CD4-positive, alpha-beta T cell treated with Interleukin-4 for 4 hours (primary cell): Measurements from ENCODE around the gene C11orf71.

Experiments used
- DNase-seq: peaks from one replicate; pipeline ENCODE4 v3.0.0-alpha.2; 2020

Gene C11orf71

GRCh38 chr11:114398303-114398920 is 1.9 kb downstream of the C11orf71 start:
- DNase-seq = no peak

DNA sequence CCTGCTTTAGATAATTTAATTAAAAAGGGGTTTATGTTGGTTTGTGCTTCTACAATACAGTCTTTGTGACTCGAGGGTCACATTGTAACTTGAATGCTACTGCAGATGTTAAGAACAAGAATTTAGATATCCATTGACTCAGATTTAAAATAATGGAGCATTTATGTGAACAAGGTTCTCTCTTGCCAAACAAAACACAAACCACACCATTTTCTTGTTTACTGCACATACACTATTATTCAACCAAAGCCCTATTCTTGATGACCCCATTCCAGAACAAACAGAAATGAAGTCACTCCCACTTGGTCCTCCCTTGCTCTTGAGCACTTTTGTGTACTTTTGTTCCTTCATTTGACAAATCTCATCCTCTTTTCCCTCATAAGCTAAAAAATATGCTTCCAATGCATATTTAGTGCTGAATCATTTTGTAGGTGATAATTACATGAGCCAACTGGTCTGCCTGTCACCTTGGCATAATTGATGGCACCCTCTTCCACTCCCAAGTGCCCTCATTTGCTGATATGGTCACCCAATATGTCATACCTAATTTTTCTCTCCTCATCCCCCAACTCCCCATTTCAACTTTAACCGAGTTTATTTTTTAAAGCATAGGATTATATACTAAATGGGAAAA is 2.8 kb downstream of the C11orf71 start:
- DNase-seq = no peak

- DNase-seq = no peak
Measured at GRCh38 chr11:114396916-114397315, 3.4 kb downstream of the C11orf71 start.

DNA sequence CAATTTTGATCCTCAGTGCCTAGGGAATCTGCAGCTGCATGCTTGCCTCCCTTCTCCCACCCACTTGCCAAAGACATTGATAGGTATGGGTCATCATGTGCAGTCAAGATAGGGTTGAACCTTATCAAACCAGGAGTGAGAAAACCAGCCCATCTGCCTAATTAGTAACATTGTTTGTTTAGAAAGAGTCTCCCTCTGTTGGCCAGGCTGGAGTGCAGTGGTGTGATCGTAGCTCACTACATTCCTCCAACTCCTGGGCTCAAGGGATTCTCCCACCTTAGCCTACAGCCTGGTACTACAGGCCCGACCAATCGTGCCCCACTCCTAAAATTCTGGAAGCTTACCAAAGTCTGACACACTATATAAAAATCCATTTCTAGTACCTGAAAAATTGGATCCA is 4.6 kb downstream of the C11orf71 start:
- no peak for DNase-seq

- DNase-seq = no peak
Measured at GRCh38 chr11:114392735-114393667, 7.3 kb downstream of the C11orf71 start.

DNA sequence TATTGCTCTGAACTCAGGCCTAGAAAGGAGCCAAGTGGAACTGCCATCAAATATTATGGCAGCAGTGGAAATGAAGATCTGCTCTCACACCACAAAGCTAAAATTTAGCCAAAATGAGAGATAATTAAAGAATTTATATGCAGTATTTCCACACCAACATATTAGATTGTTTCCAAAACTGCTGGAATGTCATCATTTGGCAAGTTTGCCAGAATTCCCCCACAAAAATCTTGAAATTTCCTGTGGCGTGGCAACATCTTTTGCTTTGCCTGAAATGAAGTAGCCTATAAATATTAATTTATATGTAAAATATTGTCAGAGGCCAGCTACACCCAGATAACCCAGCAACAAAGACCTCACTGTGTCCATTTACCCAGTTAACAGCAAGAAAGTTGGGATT is 13.8 kb downstream of the C11orf71 start:
- no peak for DNase-seq

DNA sequence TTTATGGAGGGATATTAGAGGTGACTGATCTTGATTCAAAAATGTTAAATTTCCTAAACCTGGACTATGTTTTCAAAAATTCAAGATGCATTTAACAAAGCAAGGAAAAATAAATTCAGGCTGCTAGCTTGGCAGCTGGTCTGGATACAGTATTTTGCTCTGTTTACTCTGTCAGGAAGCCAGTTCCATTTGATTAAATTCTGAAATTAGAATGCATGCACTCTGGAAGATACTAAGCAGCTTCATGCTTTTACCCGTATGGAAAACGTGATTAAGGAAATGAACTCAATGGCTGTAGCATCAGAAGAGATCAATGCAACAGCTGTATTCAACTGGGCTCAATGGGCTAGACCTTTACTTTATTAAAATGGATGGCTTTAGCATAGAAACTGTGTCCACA is 14.2 kb downstream of the C11orf71 start:
- DNase-seq = no peak

DNA sequence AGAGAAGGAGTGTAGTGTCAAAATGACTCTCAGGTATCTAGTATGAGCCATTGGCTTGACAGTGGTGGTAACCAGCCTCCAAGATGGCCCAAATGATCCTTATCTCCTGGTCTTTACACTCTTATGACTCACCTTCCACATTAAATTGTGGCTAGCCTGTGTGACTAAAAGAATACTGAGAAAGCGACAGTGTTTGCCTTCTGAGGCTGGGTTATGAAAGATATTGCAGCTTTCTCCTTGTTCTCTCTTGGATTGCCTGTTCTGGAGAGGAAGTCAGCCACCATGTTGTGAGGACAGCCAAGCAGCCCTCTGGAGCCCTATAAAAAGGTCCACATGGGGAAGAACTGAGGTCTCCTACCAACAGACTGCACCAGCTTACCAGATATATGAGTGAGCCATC is 15.8 kb downstream of the C11orf71 start:
- no peak for DNase-seq

- no peak for DNase-seq
Measured at GRCh38 chr11:114382509-114382908, 17.8 kb downstream of the C11orf71 start.

DNA sequence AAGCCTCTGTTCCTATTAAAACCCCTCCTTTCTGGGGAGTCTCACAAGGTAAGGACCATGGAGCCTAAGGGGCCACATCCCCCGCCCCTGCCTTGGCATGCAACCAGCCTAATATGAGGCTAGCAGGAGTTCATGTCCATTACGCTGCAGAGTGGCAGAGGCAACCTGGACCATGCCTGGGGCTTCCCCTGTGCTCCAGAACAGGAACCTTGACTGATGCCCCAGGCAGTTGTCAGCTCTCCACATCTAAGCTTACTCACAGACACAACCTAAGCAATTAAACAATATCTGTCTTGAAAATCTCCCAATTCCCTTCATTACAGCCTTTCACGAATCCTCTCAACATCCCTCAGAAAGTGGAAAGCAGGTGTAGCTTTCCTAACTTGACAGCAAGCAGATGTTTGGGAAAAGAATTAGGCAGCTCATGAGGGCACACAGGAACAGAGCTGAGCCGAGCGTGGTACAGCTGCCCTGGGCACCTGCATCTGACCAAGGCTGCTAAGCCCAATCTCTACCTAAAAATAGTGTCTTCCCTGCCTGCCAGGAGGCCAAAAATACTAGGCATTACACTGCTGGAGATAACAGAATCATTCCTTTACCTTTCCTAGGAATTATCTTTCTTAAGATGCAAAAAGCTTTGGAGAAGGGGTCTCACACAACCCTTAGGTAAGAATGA is 20.8 kb downstream of the C11orf71 start:
- DNase-seq = no peak

GRCh38 chr11:114377612-114378267 is 22.6 kb downstream of the C11orf71 start:
- no peak for DNase-seq

DNA sequence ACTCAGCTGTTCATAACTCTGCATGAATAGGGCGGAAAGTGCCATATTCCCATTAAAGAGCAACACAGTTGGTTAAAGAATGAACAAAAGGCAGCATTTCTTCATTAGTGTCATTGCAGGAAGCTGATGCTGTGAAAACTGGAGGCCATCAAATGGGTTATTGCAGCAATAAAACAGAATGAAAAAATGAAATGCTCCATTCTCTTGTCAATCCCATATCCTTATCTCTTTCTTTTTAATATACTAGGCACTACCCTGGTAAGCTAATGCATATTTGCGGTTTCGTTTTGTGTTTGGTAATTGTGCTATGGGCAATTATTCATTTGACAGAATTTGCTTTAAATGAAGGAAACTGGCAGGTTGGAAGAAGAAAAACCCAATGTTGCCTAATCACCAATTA is 25.3 kb downstream of the C11orf71 start:
- DNase-seq = no peak

DNA sequence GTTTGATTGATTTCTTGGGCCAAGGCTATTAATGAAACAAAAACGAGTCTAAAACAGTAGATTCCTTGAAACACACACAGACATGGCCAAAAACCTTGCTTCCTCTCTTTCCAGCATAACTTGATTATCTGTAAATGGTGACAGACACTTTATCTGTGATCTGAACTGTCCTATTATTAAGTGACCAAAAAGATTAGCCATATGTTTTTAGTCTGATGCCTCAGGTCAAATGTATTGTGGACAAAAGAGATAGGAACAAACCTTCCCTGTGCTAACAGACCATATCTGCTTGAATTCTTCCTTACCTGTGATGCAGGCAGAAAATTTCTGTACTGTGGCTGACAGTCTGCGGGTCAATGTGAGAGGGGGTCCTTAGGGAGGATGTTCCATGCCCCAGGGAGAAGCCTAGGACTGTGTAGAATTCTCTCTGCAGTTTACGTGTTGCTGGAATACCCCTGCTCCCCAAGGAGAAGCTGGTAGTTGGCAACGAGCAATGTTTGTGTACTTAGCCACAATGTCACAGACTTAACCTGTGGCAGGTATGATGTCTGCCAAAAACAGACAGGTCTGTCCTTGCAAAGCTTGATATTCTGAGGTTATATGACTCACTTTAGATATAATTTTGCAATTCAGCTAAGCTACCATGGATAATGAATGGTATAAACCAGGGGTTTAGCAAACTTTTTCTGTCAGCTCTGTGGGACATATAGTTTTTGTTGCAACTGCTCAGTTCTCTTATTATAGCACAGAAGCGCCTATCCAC is 31.2 kb downstream of the C11orf71 start:
- DNase-seq = no peak

DNA sequence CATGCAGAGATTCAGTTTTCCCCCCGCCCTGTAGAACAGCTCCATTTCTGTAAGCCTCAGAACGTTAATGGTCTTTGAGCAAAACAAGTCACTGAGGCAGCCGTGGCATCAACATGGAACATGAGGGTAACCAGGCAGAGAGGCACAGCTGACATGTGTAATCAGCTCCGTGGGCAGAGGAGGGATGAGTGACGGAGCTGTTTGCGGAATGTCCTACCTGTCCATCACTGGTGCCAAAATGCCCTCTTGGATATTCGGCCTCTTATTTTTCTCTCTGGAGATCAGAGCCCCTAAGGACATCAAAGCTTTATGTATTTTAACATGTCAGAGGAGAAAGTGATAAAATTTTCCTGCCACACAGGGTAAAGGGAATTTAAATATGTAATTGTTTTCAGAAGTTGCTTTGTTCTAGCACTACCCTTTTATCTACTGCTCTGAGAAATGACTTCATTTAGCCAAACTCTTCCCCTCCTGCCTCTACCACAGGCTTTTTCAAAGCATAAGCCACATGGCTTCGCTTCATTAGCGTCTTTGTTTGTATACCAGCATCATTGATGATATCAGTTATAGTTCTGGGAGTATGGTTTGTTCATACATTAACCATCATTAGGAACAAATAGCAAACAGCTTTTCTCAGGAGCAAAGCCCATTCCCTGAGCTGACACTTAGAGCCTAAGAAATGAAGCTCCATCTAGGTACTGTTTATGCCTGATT is 32.9 kb downstream of the C11orf71 start:
- DNase-seq = no peak

- DNase-seq = no peak
Measured at GRCh38 chr11:114366331-114367243, 33.7 kb downstream of the C11orf71 start.

- no peak for DNase-seq
Measured at GRCh38 chr11:114362958-114363357, 37.4 kb downstream of the C11orf71 start.

DNA sequence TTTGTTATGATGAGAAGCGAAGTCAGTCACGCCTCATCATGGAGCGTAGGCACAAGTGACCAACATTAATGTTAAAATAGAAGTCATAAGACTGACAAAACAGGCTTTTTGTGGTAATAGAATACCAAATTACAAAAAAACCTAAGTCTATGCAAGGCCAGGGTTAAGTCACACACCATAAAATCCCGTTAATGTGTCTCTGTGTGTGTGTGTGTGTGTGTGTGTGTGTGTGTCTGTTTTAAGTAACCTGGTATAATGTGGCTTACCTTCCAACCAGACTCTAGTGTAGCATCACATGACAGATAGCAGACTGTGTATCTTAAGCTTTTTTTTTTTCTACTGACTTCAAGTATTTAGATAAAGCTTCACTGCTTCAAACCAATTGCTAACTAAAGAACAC is 38.0 kb downstream of the C11orf71 start:
- no peak for DNase-seq

DNA sequence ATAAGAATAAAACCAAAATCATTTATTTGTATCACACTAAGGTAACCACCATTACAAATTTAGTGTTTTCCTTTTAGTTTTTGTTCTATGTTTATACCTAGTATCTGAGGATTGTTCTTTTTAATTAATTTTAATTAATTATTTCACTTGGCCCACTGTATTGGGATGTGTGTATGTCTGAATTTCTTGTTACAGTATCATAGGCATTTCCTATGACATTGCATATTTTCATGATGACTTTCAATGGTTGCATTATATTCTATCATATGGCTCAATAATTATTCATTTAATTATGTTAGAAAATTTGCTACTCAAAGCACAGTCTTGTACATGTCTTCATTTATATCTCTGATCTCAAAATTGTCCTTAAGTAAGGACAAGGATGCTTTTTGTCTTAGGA is 41.0 kb downstream of the C11orf71 start:
- no peak for DNase-seq

DNA sequence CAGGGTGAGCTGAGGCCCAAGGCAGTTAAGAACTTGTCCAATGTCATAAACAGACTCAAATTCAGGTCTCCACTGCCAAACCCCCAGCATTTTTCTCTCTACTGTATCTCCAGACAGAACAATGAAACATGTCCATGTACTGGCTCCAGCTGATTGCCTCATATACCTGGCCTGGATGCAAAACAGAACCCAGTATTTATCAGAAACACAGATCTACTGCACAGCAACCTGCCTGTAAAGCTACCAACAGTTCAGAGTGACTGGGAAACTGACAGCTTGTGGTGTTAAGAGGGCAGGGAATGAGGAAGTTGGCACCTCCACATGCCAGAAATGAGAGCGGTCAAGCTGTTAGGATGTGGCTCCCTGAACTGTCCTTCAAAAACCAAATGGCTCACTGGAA is 41.6 kb downstream of the C11orf71 start:
- no peak for DNase-seq

DNA sequence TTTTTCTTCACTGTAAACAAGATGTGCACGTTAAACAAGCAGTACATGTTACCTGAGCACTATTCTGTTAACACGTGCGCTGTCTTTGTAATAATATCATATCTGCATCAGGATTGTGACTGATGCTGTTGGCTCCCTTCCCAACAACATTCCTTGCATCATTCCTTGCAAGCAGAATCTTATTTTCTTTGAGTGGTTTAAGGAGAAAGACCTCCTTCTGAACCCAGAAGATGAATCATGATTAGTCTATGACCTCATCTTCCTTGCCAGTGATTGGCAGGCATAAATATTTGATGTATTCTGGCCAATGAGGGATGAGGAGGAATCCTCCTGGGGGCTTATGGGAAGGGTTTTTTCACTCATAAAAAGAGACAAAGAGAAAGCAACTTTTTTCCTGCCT is 46.2 kb downstream of the C11orf71 start:
- DNase-seq = no peak
